ENCODE results near the gene DKC1.

DNA sequence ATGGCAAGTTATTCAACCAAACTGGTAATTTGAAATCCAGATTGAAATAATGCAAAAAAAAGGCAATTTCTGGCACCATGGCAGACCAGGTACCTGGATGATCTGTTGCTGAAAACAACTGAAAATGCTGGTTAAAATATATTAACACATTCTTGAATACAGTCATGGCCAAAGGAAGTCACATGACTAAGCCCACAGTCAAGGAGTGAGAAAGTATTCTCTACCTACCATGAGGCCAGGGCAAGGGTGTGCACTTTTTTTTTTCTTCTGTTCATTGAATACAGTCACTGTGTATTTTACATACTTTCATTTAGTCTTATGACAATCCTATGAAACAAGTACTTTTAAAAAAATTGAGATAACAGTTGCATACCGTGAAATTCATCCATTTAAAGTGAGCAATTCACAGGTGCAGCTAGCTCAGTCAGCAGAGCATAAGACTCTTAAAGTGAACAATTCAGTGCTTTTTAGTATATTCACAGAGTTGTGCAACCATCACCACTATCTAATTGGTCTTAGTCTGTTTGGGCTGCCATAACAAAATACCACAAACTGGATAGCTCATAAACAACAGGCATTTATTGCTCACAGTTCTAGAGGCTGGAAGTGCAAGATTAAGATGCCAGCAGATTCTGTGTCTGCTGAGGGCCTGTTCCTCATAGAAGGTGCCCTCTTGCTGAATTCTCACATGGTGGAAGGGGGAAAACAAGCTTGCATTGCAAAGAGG is 47.4 kb downstream of the DKC1 start:
- TF ChIP-seq POLR2A (IDR thresholded peaks at IDR 0.05), result no peak
- TF ChIP-seq POLR2AphosphoS5 (IDR thresholded peaks at IDR 0.05), result no peak
- TF ChIP-seq, protein P1, sequence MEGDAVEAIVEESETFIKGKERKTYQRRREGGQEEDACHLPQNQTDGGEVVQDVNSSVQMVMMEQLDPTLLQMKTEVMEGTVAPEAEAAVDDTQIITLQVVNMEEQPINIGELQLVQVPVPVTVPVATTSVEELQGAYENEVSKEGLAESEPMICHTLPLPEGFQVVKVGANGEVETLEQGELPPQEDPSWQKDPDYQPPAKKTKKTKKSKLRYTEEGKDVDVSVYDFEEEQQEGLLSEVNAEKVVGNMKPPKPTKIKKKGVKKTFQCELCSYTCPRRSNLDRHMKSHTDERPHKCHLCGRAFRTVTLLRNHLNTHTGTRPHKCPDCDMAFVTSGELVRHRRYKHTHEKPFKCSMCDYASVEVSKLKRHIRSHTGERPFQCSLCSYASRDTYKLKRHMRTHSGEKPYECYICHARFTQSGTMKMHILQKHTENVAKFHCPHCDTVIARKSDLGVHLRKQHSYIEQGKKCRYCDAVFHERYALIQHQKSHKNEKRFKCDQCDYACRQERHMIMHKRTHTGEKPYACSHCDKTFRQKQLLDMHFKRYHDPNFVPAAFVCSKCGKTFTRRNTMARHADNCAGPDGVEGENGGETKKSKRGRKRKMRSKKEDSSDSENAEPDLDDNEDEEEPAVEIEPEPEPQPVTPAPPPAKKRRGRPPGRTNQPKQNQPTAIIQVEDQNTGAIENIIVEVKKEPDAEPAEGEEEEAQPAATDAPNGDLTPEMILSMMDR (IDR thresholded peaks at IDR 0.05 in 8 of 11, conservative IDR thresholded peaks at IDR 0.05 in 3 of 11), result no peak
